ENCODE results near the gene MAP2.

- no peak for TF ChIP-seq FOXK2 (IDR thresholded peaks at IDR 0.05)
- no peak for TF ChIP-seq FOXM1 (IDR thresholded peaks at IDR 0.05; ENCODE audit: borderline replicate concordance)
- TF ChIP-seq TARDBP (IDR thresholded peaks at IDR 0.05) = no peak
- TF ChIP-seq PKNOX1 (IDR thresholded peaks at IDR 0.05) = no peak
- TF ChIP-seq BHLHE40 (IDR thresholded peaks at IDR 0.05; ENCODE audit: borderline replicate concordance) = no peak
- TF ChIP-seq SP1 (IDR thresholded peaks at IDR 0.05) = no peak
- TF ChIP-seq HDGF (IDR thresholded peaks at IDR 0.05; ENCODE audit: borderline replicate concordance) = no peak
- TF ChIP-seq FOXA1 (IDR thresholded peaks at IDR 0.05) = no peak
- TF ChIP-seq ZNF384 (IDR thresholded peaks at IDR 0.05) = no peak
- no peak for TF ChIP-seq SUZ12 (IDR thresholded peaks at IDR 0.05)
- TF ChIP-seq L3MBTL2 (conservative IDR thresholded peaks at IDR 0.05) = no peak
Observed at GRCh38 chr2:209468846-209469245, 45.0 kb downstream of the MAP2 start.
